GM12875 (cell line): Measurements from ENCODE around the gene NR2C1.
"Not testable (repeated sequence)": the region's sequence is repeated elsewhere in the genome, so short reads cannot be mapped to it uniquely, and the experiment has no call there.

Experiments used
- H3K4me3 ChIP-seq: one replicate; pipeline ENCODE4 v1.5.1; 2011; ENCODE audit warnings: low read depth, low read length, control low read depth
- CTCF ChIP-seq: IDR thresholded peaks from 2 replicates; pipeline ENCODE4 v1.5.1; 2011; ENCODE audit warnings: low read depth, mild to moderate bottlenecking, control low read depth, inconsistent platforms, low read length, moderate library complexity, borderline replicate concordance; ENCODE audit not compliant: insufficient read depth

Gene NR2C1

GRCh38 chr12:95100264-95101190, 27.1 kb upstream of the NR2C1 start:
- H3K4me3 ChIP-seq, result no peak overlapping the region
- TF ChIP-seq CTCF, result no peak

- TF ChIP-seq CTCF, result no peak
Measured at GRCh38 chr12:95099270-95099790, 25.9 kb upstream of the NR2C1 start.

GRCh38 chr12:95096852-95097251, 23.4 kb upstream of the NR2C1 start:
- no peak overlapping the region for H3K4me3 ChIP-seq
- TF ChIP-seq CTCF, result no peak

More at GRCh38 chr12:95099270-95099790, 25.9 kb upstream of the NR2C1 start:
- H3K4me3 ChIP-seq, result no peak overlapping the region

- no peak overlapping the region for H3K4me3 ChIP-seq
- no peak for TF ChIP-seq CTCF
Measured at GRCh38 chr12:95096378-95096777, 23.0 kb upstream of the NR2C1 start.

GRCh38 chr12:95095866-95096265, 22.4 kb upstream of the NR2C1 start:
- H3K4me3 ChIP-seq, result not testable (repeated sequence)

- no peak overlapping the region for H3K4me3 ChIP-seq
- TF ChIP-seq CTCF, result no peak
Measured at GRCh38 chr12:95089462-95089861, 16.0 kb upstream of the NR2C1 start.

GRCh38 chr12:95088379-95088778, 15.0 kb upstream of the NR2C1 start:
- no peak overlapping the region for H3K4me3 ChIP-seq
- TF ChIP-seq CTCF, result no peak
